SU-DHL-6 (cell line): Measurements from ENCODE around the gene LRBA.

Source experiments
- H2AFZ ChIP-seq: fragments of 200-600 bp; sonication (generic); 2 replicates; pipeline ENCODE4 v1.6.1; 2014; ENCODE audit warnings: low read depth, mild to moderate bottlenecking, moderate library complexity, mixed read lengths, antibody characterized with exemption, low read length; ENCODE audit not compliant: severe bottlenecking
- H3F3A ChIP-seq: fragments of 200-600 bp; shearing (Covaris generic); 2 replicates; pipeline ENCODE4 v1.6.0; 2016; ENCODE audit warnings: antibody characterized with exemption, mild to moderate bottlenecking; ENCODE audit not compliant: insufficient read depth
- H3K27ac ChIP-seq: fragments of 200-600 bp; sonication (generic); 2 replicates; pipeline ENCODE4 v1.5.1; 2016; ENCODE audit warnings: low read depth, mild to moderate bottlenecking, low read length, moderate library complexity, mixed read lengths
- H3K27me3 ChIP-seq: fragments of 200-600 bp; sonication (generic), shearing (Covaris generic); 2 replicates; pipeline ENCODE4 v1.6.0; 2014; ENCODE audit warnings: mild to moderate bottlenecking, low read length
- H3K36me3 ChIP-seq: fragments of 200-600 bp; sonication (generic); 2 replicates; pipeline ENCODE4 v1.6.1; 2014; ENCODE audit warnings: mild to moderate bottlenecking, low read length, mixed read lengths
- H3K4me2 ChIP-seq: fragments of 300-600, 200-600 bp; shearing (Covaris generic), sonication (generic); 2 replicates; pipeline ENCODE4 v1.6.0; 2014; ENCODE audit warnings: low read length, low read depth, mild to moderate bottlenecking; ENCODE audit not compliant: poor library complexity, severe bottlenecking
- H3K4me3 ChIP-seq: fragments of 200-600 bp; sonication (generic); 2 replicates; pipeline ENCODE4 v1.5.1; 2014; ENCODE audit warnings: antibody characterized with exemption, low read length, mild to moderate bottlenecking, mixed read lengths; ENCODE audit not compliant: insufficient read depth, poor library complexity, severe bottlenecking
- H3K79me2 ChIP-seq: fragments of 200-600 bp; sonication (generic); 2 replicates; pipeline ENCODE4 v1.6.1; 2014; ENCODE audit warnings: mild to moderate bottlenecking, low read length, moderate library complexity; ENCODE audit not compliant: insufficient read depth
- H3K9ac ChIP-seq: fragments of 200-600 bp; sonication (generic); 2 replicates; pipeline ENCODE4 v1.7.0; 2014; ENCODE audit warnings: mild to moderate bottlenecking, low read length
- H3K9me2 ChIP-seq: fragments of 200-600 bp; sonication (generic); replicated peaks from 2 replicates; pipeline ENCODE4 v1.6.1; 2014; ENCODE audit warnings: low read length; ENCODE audit not compliant: insufficient read depth
- H3K9me3 ChIP-seq: fragments of 200-600 bp; sonication (generic); 2 replicates; pipeline ENCODE4 v1.6.1; 2014; ENCODE audit warnings: low read length, mixed read lengths; ENCODE audit not compliant: insufficient read depth
- H4K20me1 ChIP-seq: fragments of 200-600 bp; sonication (generic); 2 replicates; pipeline ENCODE4 v1.6.1; 2014; ENCODE audit warnings: low read depth, mild to moderate bottlenecking, antibody characterized with exemption, low read length, moderate library complexity, mixed read lengths
- CTCF ChIP-seq: fragments of 200-600 bp; sonication (generic); IDR thresholded peaks from one replicate; pipeline ENCODE4 v1.5.1; 2017; ENCODE audit warnings: antibody characterized with exemption, mild to moderate bottlenecking, low read length, moderate library complexity; ENCODE audit not compliant: insufficient read depth, poor library complexity, severe bottlenecking
- EZH2phosphoT487 ChIP-seq: fragments of 200-600 bp; sonication (generic), shearing (Covaris generic); conservative IDR thresholded peaks from 2 replicates; pipeline ENCODE4 v1.6.1; 2018; ENCODE audit warnings: mild to moderate bottlenecking, antibody characterized with exemption, low read length, moderate library complexity, mixed read lengths

LRBA gene

DNA sequence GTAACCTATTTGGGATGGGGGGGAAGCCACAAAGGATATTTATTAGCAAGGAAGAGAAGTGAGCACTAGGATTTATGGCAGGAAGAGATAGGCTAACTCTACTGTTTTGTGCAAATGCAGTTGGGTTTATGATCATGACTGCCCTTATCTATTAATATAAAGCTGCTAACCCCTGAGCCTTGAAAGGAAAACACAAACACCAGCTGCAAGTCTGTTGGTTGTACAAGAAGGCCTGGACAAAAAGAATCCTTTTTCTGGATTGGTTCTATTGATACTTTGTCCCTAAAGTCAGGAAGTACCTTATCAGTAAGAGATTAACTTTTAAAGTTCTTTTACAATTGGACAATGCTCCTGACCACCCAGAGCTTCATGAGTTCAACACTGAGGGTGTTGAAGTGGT is 188.8 kb downstream of the LRBA start:
- H3K4me2 ChIP-seq = no peak overlapping the region
- no peaks in the 10 kb centered on the region for H3K36me3 ChIP-seq
- H3K9me2 ChIP-seq = no peaks in the 10 kb centered on the region
- H3K9ac ChIP-seq = no peak overlapping the region
- H3F3A ChIP-seq = no peaks in the 10 kb centered on the region
- H4K20me1 ChIP-seq = no peaks in the 10 kb centered on the region
- no peaks in the 10 kb centered on the region for H3K9me3 ChIP-seq
- no peak for TF ChIP-seq CTCF
- TF ChIP-seq EZH2phosphoT487 = no peak
- H3K27me3 ChIP-seq = no peaks in the 10 kb centered on the region
- no peak overlapping the region for H3K27ac ChIP-seq
- no peaks in the 10 kb centered on the region for H3K79me2 ChIP-seq
- H2AFZ ChIP-seq = no peak overlapping the region
- H3K4me3 ChIP-seq = no peak overlapping the region

DNA sequence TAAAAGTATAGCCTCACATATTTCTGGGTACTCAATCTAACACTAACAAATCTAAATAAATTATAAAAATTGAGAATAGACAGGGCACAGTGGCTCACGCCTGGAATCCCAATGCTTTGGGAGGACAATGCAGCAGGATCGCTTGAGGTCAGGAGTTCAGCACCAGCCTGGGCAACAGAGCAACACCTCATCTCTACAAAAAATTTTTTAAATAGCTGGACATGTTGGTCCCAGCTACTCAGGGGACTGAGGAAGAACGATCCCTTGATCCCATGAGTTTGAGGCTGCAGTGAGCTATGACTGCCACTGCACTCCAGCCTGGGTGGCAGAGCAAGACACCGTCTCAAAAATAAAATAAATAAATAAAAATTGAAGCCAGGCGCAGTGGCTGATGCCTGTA is 192.7 kb downstream of the LRBA start:
- TF ChIP-seq CTCF (no peak), EZH2phosphoT487 (no peak)
- H3K9ac ChIP-seq = no peak overlapping the region

DNA sequence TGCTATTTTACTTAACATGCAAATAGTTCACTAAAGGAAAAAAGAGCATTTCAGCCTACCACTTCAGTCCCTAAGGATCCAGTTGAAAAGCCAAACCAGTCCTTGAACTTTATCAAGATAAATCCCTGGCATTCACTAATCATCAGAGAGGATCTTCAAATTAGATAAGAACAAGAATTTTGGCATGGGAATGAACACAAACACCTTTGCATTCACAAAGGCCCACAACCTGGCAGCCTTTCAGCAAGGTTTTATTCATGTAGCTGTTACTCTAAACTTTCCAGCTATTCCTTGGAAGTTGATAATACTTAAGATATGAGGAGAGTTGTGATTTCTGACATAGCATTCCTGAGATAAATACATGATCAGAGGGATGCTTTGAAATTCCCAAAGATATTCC is 193.4 kb downstream of the LRBA start:
- Histone ChIP-seq H3K9ac (no peak overlapping the region), H3K9me2 (no peaks in the 10 kb centered on the region), H3K79me2 (no peaks in the 10 kb centered on the region), H4K20me1 (no peaks in the 10 kb centered on the region), H2AFZ (no peak overlapping the region), H3K36me3 (peaks cover 29% of the 10 kb centered on the region), H3K27ac (no peak overlapping the region), H3K27me3 (no peaks in the 10 kb centered on the region), H3K9me3 (no peaks in the 10 kb centered on the region), H3F3A (no peaks in the 10 kb centered on the region), H3K4me2 (no peak overlapping the region), H3K4me3 (no peak overlapping the region)
- TF ChIP-seq EZH2phosphoT487 = no peak

More for the DNA sequence above, 192.7 kb downstream of the LRBA start:
- Histone ChIP-seq H4K20me1 (no peaks in the 10 kb centered on the region), H3K27ac (no peak overlapping the region), H3F3A (no peaks in the 10 kb centered on the region), H3K9me3 (no peaks in the 10 kb centered on the region), H3K4me2 (no peak overlapping the region), H2AFZ (no peak overlapping the region), H3K27me3 (no peaks in the 10 kb centered on the region), H3K36me3 (peaks cover 22% of the 10 kb centered on the region; the same call in 1 of the 2 replicates), H3K4me3 (no peak overlapping the region), H3K9me2 (no peaks in the 10 kb centered on the region), H3K79me2 (no peaks in the 10 kb centered on the region)

GRCh38 chr4:150820409-150820808 is 194.7 kb downstream of the LRBA start:
- Histone ChIP-seq H2AFZ (no peak overlapping the region), H3K27me3 (no peaks in the 10 kb centered on the region), H3K9me3 (no peaks in the 10 kb centered on the region), H3K4me3 (no peak overlapping the region), H4K20me1 (no peaks in the 10 kb centered on the region), H3K9me2 (no peaks in the 10 kb centered on the region), H3K9ac (no peak overlapping the region), H3K79me2 (no peaks in the 10 kb centered on the region), H3K36me3 (peaks cover 32% of the 10 kb centered on the region), H3F3A (no peaks in the 10 kb centered on the region), H3K27ac (no peak overlapping the region), H3K4me2 (no peak overlapping the region)
- TF ChIP-seq EZH2phosphoT487 (no peak), CTCF (no peak)
